GM12878 (cell line): ENCODE data around the gene FGGY. TPM values are rescaled to one million over a fixed set of nuclear protein-coding genes. Genes with fewer than 3 reads are reported as not detected.

Source experiments
- ATAC-seq: fragments of 200-7000 bp; cut with Tn5 transposase; 3 replicates; pipeline ENCODE4 v1.9.1; 2020; ENCODE audit warnings: mild to moderate bottlenecking, moderate library complexity
- BruUV-seq: library from RNA; stranded (reverse); fragments of 400-500 nt; replicated peaks from 2 replicates; lab custom pipeline; 2021; lab: Mats Ljungman, UMichigan
- CTCF ChIA-PET: fragments of 300-600 bp; sonication (Branson Sonifier 250); formaldehyde crosslinking; extraction: SDS; loops from one replicate; lab custom pipeline; 2021; ENCODE audit warnings: inconsistent platforms; lab: Yijun Ruan, JAX
- POLR2A ChIA-PET: fragments of 350-600 bp; formaldehyde crosslinking; extraction: SDS; loops from one replicate; lab custom pipeline; 2021; ENCODE audit warnings: inconsistent platforms; lab: Charles Lee
- RAD21 ChIA-PET: fragments of 300-600 bp; sonication (Branson Sonifier 250); formaldehyde crosslinking; loops from one replicate; lab custom pipeline; 2023; ENCODE audit warnings: antibody characterized with exemption; ENCODE audit not compliant: unreplicated experiment; lab: Charles Lee
- SMC1A ChIA-PET: fragments of 300-600 bp; sonication (Branson Sonifier 250); formaldehyde crosslinking; loops from one replicate; lab custom pipeline; 2023; ENCODE audit not compliant: unreplicated experiment, uncharacterized antibody; lab: Charles Lee
- DNase-seq: peaks from one replicate; pipeline ENCODE4 v3.0.0-alpha.2; 2011; ENCODE audit warnings: low read depth, low spot score
- FAIRE-seq: peaks from 3 replicates; lab custom pipeline; 2011; peaks lifted over from hg19 to GRCh38; lab: Jason Lieb, UNC
- H2AFZ ChIP-seq: 2 replicates; pipeline ENCODE4 v1.6.0; 2011; ENCODE audit warnings: low read depth, low read length, control low read depth; ENCODE audit not compliant: control insufficient read depth
- H3K27ac ChIP-seq: 2 replicates; pipeline ENCODE4 v1.5.1; 2011; ENCODE audit warnings: control low read depth; ENCODE audit not compliant: control insufficient read depth, insufficient read depth
- H3K27me3 ChIP-seq, 2 experiments: replicated peaks in 1 of 2; 2 replicates each; pipeline versions ENCODE4 v1.6.0 to v1.6.1; 2011; ENCODE audit warnings: low read length in 1 of 2; ENCODE audit not compliant: control insufficient read depth in 2 of 2, insufficient read depth in 2 of 2
- H3K36me3 ChIP-seq, 2 experiments: 2 replicates each; pipeline ENCODE4 v1.5.1; 2011; ENCODE audit warnings: low read length in 1 of 2; ENCODE audit not compliant: control insufficient read depth in 2 of 2, insufficient read depth in 2 of 2
- H3K4me1 ChIP-seq: 2 replicates; pipeline ENCODE4 v1.6.1; 2011; ENCODE audit warnings: mild to moderate bottlenecking, low read length, moderate library complexity, mixed read lengths; ENCODE audit not compliant: control insufficient read depth, insufficient read depth
- H3K4me2 ChIP-seq: 2 replicates; pipeline ENCODE4 v1.6.0; 2011; ENCODE audit warnings: control low read depth; ENCODE audit not compliant: control insufficient read depth, insufficient read depth
- H3K4me3 ChIP-seq: fragments of 200-600 bp; sonication (generic); 2 replicates; pipeline ENCODE4 v1.5.1; 2016
- H3K79me2 ChIP-seq: 2 replicates; pipeline ENCODE4 v1.6.0; 2011; ENCODE audit warnings: low read length; ENCODE audit not compliant: control insufficient read depth, insufficient read depth
- H3K9ac ChIP-seq: 2 replicates; pipeline ENCODE4 v1.8.0; 2011; ENCODE audit warnings: low read length, control low read depth, mixed read lengths; ENCODE audit not compliant: control insufficient read depth, insufficient read depth
- H3K9me3 ChIP-seq: replicated peaks from 3 replicates; pipeline ENCODE4 v1.5.1; 2011; ENCODE audit warnings: mild to moderate bottlenecking, low read length; ENCODE audit not compliant: control insufficient read depth, insufficient read depth
- H4K20me1 ChIP-seq: 2 replicates; pipeline ENCODE4 v1.6.0; 2011; ENCODE audit not compliant: control insufficient read depth, insufficient read depth
- CBFB ChIP-seq: IDR thresholded peaks from 2 replicates; pipeline ENCODE4 v1.6.1; 2016; ENCODE audit warnings: antibody characterized with exemption, low read depth
- CEBPZ ChIP-seq: fragments of 150-350 bp; IDR thresholded peaks from 2 replicates; pipeline ENCODE4 v1.6.1; 2016; ENCODE audit warnings: low read depth, low read length
- GATAD2B ChIP-seq: fragments of 450-650 bp; conservative IDR thresholded peaks from 2 replicates; pipeline ENCODE4 v1.6.1; 2017; ENCODE audit warnings: low read depth, mild to moderate bottlenecking, moderate library complexity
- POLR2AphosphoS2 ChIP-seq: IDR thresholded peaks from 2 replicates; pipeline ENCODE4 v1.6.1; 2011; ENCODE audit warnings: low read depth, mild to moderate bottlenecking, low read length, improper control_type of control experiment, moderate library complexity
- POU2F2 ChIP-seq: IDR thresholded peaks from 3 replicates; pipeline ENCODE4 v1.6.1; 2011; ENCODE audit warnings: low read depth, mild to moderate bottlenecking, low read length, borderline replicate concordance
- RAD21 ChIP-seq: IDR thresholded peaks from 2 replicates; pipeline ENCODE4 v1.6.1; 2011; ENCODE audit warnings: mild to moderate bottlenecking, low read depth, low read length, moderate library complexity; ENCODE audit not compliant: insufficient read depth
- RAD51 ChIP-seq: fragments of 450-650 bp; IDR thresholded peaks from 2 replicates; pipeline ENCODE4 v1.6.1; 2016; ENCODE audit warnings: moderate library complexity, mild to moderate bottlenecking, inconsistent platforms
- SIN3A ChIP-seq: IDR thresholded peaks from 2 replicates; pipeline ENCODE4 v1.6.1; 2012; ENCODE audit warnings: low read depth, low read length, improper control_type of control experiment
- STAT3 ChIP-seq: IDR thresholded peaks from 2 replicates; pipeline ENCODE4 v1.6.1; 2011; ENCODE audit warnings: low read depth, low read length, improper control_type of control experiment
- TCF3 ChIP-seq: IDR thresholded peaks from 2 replicates; pipeline ENCODE4 v1.6.1; 2012; ENCODE audit warnings: low read depth, mild to moderate bottlenecking, low read length, borderline replicate concordance; ENCODE audit not compliant: insufficient read depth
- ZBTB33 ChIP-seq: fragments of 450-650 bp; IDR thresholded peaks from 2 replicates; pipeline ENCODE4 v1.6.1; 2017; ENCODE audit warnings: mild to moderate bottlenecking
- in situ Hi-C: fragments of 300-500 bp; cut with MboI; formaldehyde crosslinking; loops from 9 replicates; pipeline ENCODE4 v1.14.3; 2018; ENCODE audit warnings: mixed read lengths
- intact Hi-C: fragments of 100-400 bp; cut with micrococcal nuclease; formaldehyde crosslinking; loops from one replicate; pipeline ENCODE4 v1.14.2; 2022; ENCODE audit not compliant: unreplicated experiment
- polyA plus RNA-seq, 11 experiments: library from polyadenylated mRNA; depleted of rRNA in 4 of 11; unstranded in 6 of 11; stranded (reverse) in 5 of 11; fragments of >200 nt; fragmentation: Nextera tagmentation in 4 of 11; fragmentation: Illumina TruSeq in 1 of 11; extraction: Ambion mirVana in 4 of 11; extraction: Trizol in 1 of 11; gene quantifications; 1 replicate in 1 of 11; 2 replicates in 10 of 11; pipeline versions ENCODE4 v1.2.1 to v1.2.3, GENCODE V29; 2011 to 2016; ENCODE audit warnings: inconsistent platforms in 2 of 11, missing spikeins in 2 of 11, low read depth in 1 of 11
- total RNA-seq, 4 experiments: library from RNA; depleted of rRNA in 3 of 4; stranded (reverse); fragments of >200 nt in 3 of 4; fragmentation: Illumina TruSeq in 1 of 4; extraction: Trizol in 1 of 4; gene quantifications; 2 replicates each; pipeline versions ENCODE4 v1.2.1 to v1.2.3, GENCODE V29; 2013 to 2021

FGGY gene
- total and polyA plus RNA-seq, 10 of the 15 experiments (the other 5 are each of a cell fraction or from before 2014, with no cell fraction given): 6.2 to 11.9 (median 7.5) TPM

- no peak for TF ChIP-seq CBFB
- no peak for TF ChIP-seq RAD51
- TF ChIP-seq TCF3: no peak
- no peak for TF ChIP-seq STAT3
- TF ChIP-seq POU2F2: no peak
- TF ChIP-seq SIN3A: no peak
Measured at GRCh38 chr1:59290193-59290949, 6.5 kb upstream of the FGGY start (continued).

- H3K27me3 ChIP-seq: no peaks in the 10 kb centered on the region
- H3K4me1 ChIP-seq: 0 out of 2 replicates have a peak, but pooled peaks cover 3% of the 10 kb centered on the region
- no peak for ATAC-seq
- no peak overlapping the region for H3K27ac ChIP-seq
- H3K9ac ChIP-seq: no peak overlapping the region
- no TSS peak for BruUV-seq
- ChIA-PET RAD21 (interaction anchor here (1.0 to 2.3 kb wide), 3 partner anchors 12 to 407 kb away, joined by 3 to 10 read pairs (median 4); no protein-coding TSS in a partner anchor), POLR2A (no interaction called here), SMC1A (interaction anchor here (0.8 to 1.8 kb wide), 11 partner anchors 19 to 518 kb away, joined by 3 to 10 read pairs (median 3); no protein-coding TSS in a partner anchor)
- intact Hi-C loops (loop anchor here (10.0 kb wide), 3 partner anchors 147 to 463 kb away; no protein-coding TSS in a partner anchor), in situ Hi-C loops (loop anchor here (10.0 kb wide), 1 partner anchor 507 kb away; the partner anchor contains the start of gene JUN)
- TF ChIP-seq RAD21 (no peak), CEBPZ (no peak), POLR2AphosphoS2 (no peak), GATAD2B (no peak), ZBTB33 (no peak)
- TF ChIP-seq, all 136 proteins: peak for 0
- Histone ChIP-seq H3K4me2 (no peak overlapping the region), H4K20me1 (no peaks in the 10 kb centered on the region), H3K36me3 (no peaks in the 10 kb centered on the region), H2AFZ (no peak overlapping the region), H3K4me3 (no peak overlapping the region), H3K9me3 (no peaks in the 10 kb centered on the region), H3K79me2 (no peaks in the 10 kb centered on the region)
- FAIRE-seq: no peak
- CTCF ChIA-PET: interaction anchor here (1.0 to 2.3 kb wide), 9 partner anchors 14 to 468 kb away, joined by 3 to 10 read pairs (median 5); no protein-coding TSS in a partner anchor
- no peak for DNase-seq
Measured at GRCh38 chr1:59291561-59291960, 5.3 kb upstream of the FGGY start.
